ENCODE data around the gene KIR2DL3.
A peak's percentile ranks its signal among the peaks of the same experiment; 100 is the strongest.

Gene KIR2DL3

DNA sequence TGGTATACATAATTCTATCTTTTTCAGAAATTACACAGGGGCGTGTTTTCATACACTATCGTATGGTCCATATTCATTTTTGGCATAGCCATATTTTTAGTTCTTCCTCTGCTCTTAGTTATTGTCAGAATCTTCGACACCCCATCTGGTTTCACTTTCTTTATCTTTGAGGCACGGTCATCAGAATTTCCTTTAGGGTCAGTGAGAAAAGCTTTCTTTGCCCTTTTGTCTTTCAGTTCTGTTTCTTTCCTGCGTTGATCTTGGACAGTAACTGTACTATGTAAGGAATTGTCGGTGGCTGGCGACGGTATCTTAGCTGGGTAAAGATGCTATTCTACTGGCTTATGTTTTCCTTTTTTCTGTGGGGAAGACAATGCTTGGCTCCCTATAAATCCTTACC lies 54.5 kb downstream of the KIR2DL3 start:
- H3K27me3 Mint-ChIP-seq, result peaks cover 16% of the 10 kb centered on the region
- H3K4me3 Mint-ChIP-seq, result peak overlapping the region; percentile 74
- no peak for ATAC-seq (ENCODE audit: low read depth)
- peaks cover 2% of the 10 kb centered on the region for H3K36me3 Mint-ChIP-seq
- H3K9me3 Mint-ChIP-seq, result peaks cover 4% of the 10 kb centered on the region
- no peak for DNase-seq (ENCODE audit: low spot score in 2 of 2)
- H3K4me1 Mint-ChIP-seq, result peaks cover 13% of the 10 kb centered on the region
- H3K27ac Mint-ChIP-seq, result peak overlapping the region; percentile 74

GRCh38 chr19:54795758-54796157 lies 57.4 kb downstream of the KIR2DL3 start:
- no peak for DNase-seq (ENCODE audit: low spot score in 2 of 2)
- Mint-ChIP-seq H3K4me1 (peaks cover 13% of the 10 kb centered on the region), H3K27ac (no peak overlapping the region), H3K4me3 (no peak overlapping the region), H3K36me3 (peaks cover 2% of the 10 kb centered on the region), H3K27me3 (peaks cover 10% of the 10 kb centered on the region), H3K9me3 (peaks cover 6% of the 10 kb centered on the region)
- ATAC-seq (ENCODE audit: low read depth), result no peak

Data from memory B cell (primary cell).